Measurements from ENCODE around the gene ZSWIM1.
"Not testable (repeated sequence)": the region's sequence is repeated elsewhere in the genome, so short reads cannot be mapped to it uniquely, and the experiment has no call there.

ZSWIM1 gene

GRCh38 chr20:45901332-45901731 is 20.3 kb downstream of the ZSWIM1 start:
- H3K27me3 Mint-ChIP-seq (ENCODE audit: low read depth): not testable (repeated sequence)

GRCh38 chr20:45902199-45902701 is 21.2 kb downstream of the ZSWIM1 start:
- Mint-ChIP-seq H3K36me3 (ENCODE audit: low read depth) (no peaks in the 10 kb centered on the region), H3K27me3 (ENCODE audit: low read depth) (no peaks in the 10 kb centered on the region), H3K4me1 (ENCODE audit: low read depth) (no peaks in the 10 kb centered on the region), H3K4me3 (no peak overlapping the region), H3K9me3 (no peaks in the 10 kb centered on the region), H3K27ac (no peak overlapping the region)
- no peak for DNase-seq (ENCODE audit: low spot score)

More at GRCh38 chr20:45901332-45901731, 20.3 kb downstream of the ZSWIM1 start:
- not testable (repeated sequence) for H3K4me3 Mint-ChIP-seq; H3K4me1 Mint-ChIP-seq (ENCODE audit: low read depth); DNase-seq (ENCODE audit: low spot score); H3K36me3 Mint-ChIP-seq (ENCODE audit: low read depth); H3K27ac Mint-ChIP-seq; H3K9me3 Mint-ChIP-seq

- Mint-ChIP-seq H3K27ac (no peak overlapping the region), H3K4me1 (ENCODE audit: low read depth) (no peaks in the 10 kb centered on the region), H3K4me3 (no peak overlapping the region), H3K36me3 (ENCODE audit: low read depth) (no peaks in the 10 kb centered on the region), H3K27me3 (ENCODE audit: low read depth) (no peaks in the 10 kb centered on the region), H3K9me3 (no peaks in the 10 kb centered on the region)
- DNase-seq (ENCODE audit: low spot score): no peak
Measured at GRCh38 chr20:45904583-45905504, 23.8 kb downstream of the ZSWIM1 start.

GRCh38 chr20:45905505-45906079 is 24.6 kb downstream of the ZSWIM1 start:
- no peak for DNase-seq (ENCODE audit: low spot score)
- Mint-ChIP-seq H3K36me3 (ENCODE audit: low read depth) (no peaks in the 10 kb centered on the region), H3K9me3 (no peaks in the 10 kb centered on the region), H3K27ac (no peak overlapping the region), H3K4me1 (ENCODE audit: low read depth) (peaks cover 1% of the 10 kb centered on the region), H3K4me3 (no peak overlapping the region), H3K27me3 (ENCODE audit: low read depth) (no peaks in the 10 kb centered on the region)

GRCh38 chr20:45907219-45907948 is 26.4 kb downstream of the ZSWIM1 start:
- peaks cover 2% of the 10 kb centered on the region for H3K27me3 Mint-ChIP-seq (ENCODE audit: low read depth)
- H3K4me3 Mint-ChIP-seq: no peak overlapping the region
- no peak for DNase-seq (ENCODE audit: low spot score)
- H3K9me3 Mint-ChIP-seq: no peaks in the 10 kb centered on the region
- peaks cover 7% of the 10 kb centered on the region for H3K4me1 Mint-ChIP-seq (ENCODE audit: low read depth)
- no peak overlapping the region for H3K27ac Mint-ChIP-seq
- no peaks in the 10 kb centered on the region for H3K36me3 Mint-ChIP-seq (ENCODE audit: low read depth)

- Mint-ChIP-seq H3K4me3 (no peak overlapping the region), H3K36me3 (ENCODE audit: low read depth) (no peaks in the 10 kb centered on the region), H3K4me1 (ENCODE audit: low read depth) (peaks cover 7% of the 10 kb centered on the region), H3K9me3 (no peaks in the 10 kb centered on the region), H3K27ac (no peak overlapping the region), H3K27me3 (ENCODE audit: low read depth) (peaks cover 3% of the 10 kb centered on the region)
- no peak for DNase-seq (ENCODE audit: low spot score)
Measured at GRCh38 chr20:45908084-45908483, 27.1 kb downstream of the ZSWIM1 start.

- Mint-ChIP-seq H3K27me3 (ENCODE audit: low read depth) (peaks cover 3% of the 10 kb centered on the region), H3K4me3 (no peak overlapping the region), H3K4me1 (ENCODE audit: low read depth) (peaks cover 7% of the 10 kb centered on the region), H3K9me3 (no peaks in the 10 kb centered on the region), H3K27ac (no peak overlapping the region), H3K36me3 (ENCODE audit: low read depth) (no peaks in the 10 kb centered on the region)
- no peak for DNase-seq (ENCODE audit: low spot score)
Measured at GRCh38 chr20:45909336-45909808, 28.3 kb downstream of the ZSWIM1 start.

GRCh38 chr20:45909817-45910669 is 29.0 kb downstream of the ZSWIM1 start:
- Mint-ChIP-seq H3K27ac (peak overlapping the region; percentile 78), H3K27me3 (ENCODE audit: low read depth) (peaks cover 3% of the 10 kb centered on the region)
- DNase-seq (ENCODE audit: low spot score): no peak

GRCh38 chr20:45910670-45911485 is 29.9 kb downstream of the ZSWIM1 start:
- Mint-ChIP-seq H3K27ac (peak overlapping the region; percentile 78), H3K36me3 (ENCODE audit: low read depth) (no peaks in the 10 kb centered on the region), H3K4me3 (peak overlapping the region; percentile 65), H3K4me1 (ENCODE audit: low read depth) (peaks cover 7% of the 10 kb centered on the region), H3K9me3 (no peaks in the 10 kb centered on the region), H3K27me3 (ENCODE audit: low read depth) (peaks cover 3% of the 10 kb centered on the region)
- peak; percentile 94 for DNase-seq (ENCODE audit: low spot score)

More at GRCh38 chr20:45909817-45910669, 29.0 kb downstream of the ZSWIM1 start:
- H3K36me3 Mint-ChIP-seq (ENCODE audit: low read depth): no peaks in the 10 kb centered on the region
- peak overlapping the region; percentile 65 for H3K4me3 Mint-ChIP-seq
- H3K9me3 Mint-ChIP-seq: no peaks in the 10 kb centered on the region
- peaks cover 7% of the 10 kb centered on the region for H3K4me1 Mint-ChIP-seq (ENCODE audit: low read depth)

- H3K27ac Mint-ChIP-seq: peak within 1 kb of the TSS; percentile 65
- DNase-seq (ENCODE audit: low spot score): no peak
- H3K4me3 Mint-ChIP-seq: peak within 1 kb of the TSS; percentile 65
- H3K9me3 Mint-ChIP-seq: no peaks in the 10 kb centered on the region
- H3K27me3 Mint-ChIP-seq (ENCODE audit: low read depth): peaks cover 7% of the 10 kb centered on the region
- H3K4me1 Mint-ChIP-seq (ENCODE audit: low read depth): peaks cover 7% of the 10 kb centered on the region
- H3K36me3 Mint-ChIP-seq (ENCODE audit: low read depth): no peaks in the 10 kb centered on the region
Measured at GRCh38 chr20:45911486-45912343, 30.7 kb downstream of the ZSWIM1 start, which contains the start of gene PLTP. Gene PLTP, minus strand, starts transcription at chr20:45912155. Its CDS starts 703 bp downstream, at chr20:45911452.

GRCh38 chr20:45912344-45912682 is 31.3 kb downstream of the ZSWIM1 start:
- peaks cover 7% of the 10 kb centered on the region for H3K27me3 Mint-ChIP-seq (ENCODE audit: low read depth)
- DNase-seq (ENCODE audit: low spot score): no peak
- no peak overlapping the region for H3K27ac Mint-ChIP-seq
- H3K36me3 Mint-ChIP-seq (ENCODE audit: low read depth): no peaks in the 10 kb centered on the region
- peak overlapping the region; percentile 45 for H3K4me3 Mint-ChIP-seq
- H3K4me1 Mint-ChIP-seq (ENCODE audit: low read depth): peaks cover 7% of the 10 kb centered on the region
- no peaks in the 10 kb centered on the region for H3K9me3 Mint-ChIP-seq

GRCh38 chr20:45913116-45913515 is 32.1 kb downstream of the ZSWIM1 start:
- no peak overlapping the region for H3K27ac Mint-ChIP-seq
- peaks cover 10% of the 10 kb centered on the region for H3K27me3 Mint-ChIP-seq (ENCODE audit: low read depth)
- H3K36me3 Mint-ChIP-seq (ENCODE audit: low read depth): no peaks in the 10 kb centered on the region
- H3K9me3 Mint-ChIP-seq: no peaks in the 10 kb centered on the region
- no peak for DNase-seq (ENCODE audit: low spot score)
- H3K4me1 Mint-ChIP-seq (ENCODE audit: low read depth): peaks cover 7% of the 10 kb centered on the region
- H3K4me3 Mint-ChIP-seq: no peak overlapping the region
